ENCODE measurements around the gene HUNK.
A peak's percentile ranks its signal among the peaks of the same experiment; 100 is the strongest.
"Not testable (repeated sequence)": the region's sequence is repeated elsewhere in the genome, so short reads cannot be mapped to it uniquely, and the experiment has no call there.

Gene HUNK

GRCh38 chr21:31870472-31871193 lies 2.2 kb upstream of the HUNK start:
- DNase-seq = no peak

DNA sequence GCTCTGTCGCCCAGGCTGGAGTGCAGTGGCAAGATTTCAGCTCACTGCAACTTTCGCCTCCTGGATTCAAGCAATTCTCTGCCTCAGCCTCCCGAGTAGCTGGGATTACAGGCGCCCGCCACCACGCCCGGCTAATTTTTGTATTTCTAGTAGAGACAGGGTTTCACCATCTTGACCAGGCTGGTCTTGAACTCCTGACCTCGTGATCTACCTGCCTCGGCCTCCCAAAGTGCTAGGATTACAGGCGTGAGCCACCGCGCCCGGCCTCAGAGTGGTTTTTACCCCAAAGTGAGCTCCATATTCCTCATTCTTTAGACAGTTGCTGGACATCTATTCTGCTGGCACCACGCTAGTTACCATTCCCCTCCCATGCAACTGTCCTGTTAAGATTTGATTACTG lies 1.4 kb upstream of the HUNK start:
- not testable (repeated sequence) for DNase-seq

DNA sequence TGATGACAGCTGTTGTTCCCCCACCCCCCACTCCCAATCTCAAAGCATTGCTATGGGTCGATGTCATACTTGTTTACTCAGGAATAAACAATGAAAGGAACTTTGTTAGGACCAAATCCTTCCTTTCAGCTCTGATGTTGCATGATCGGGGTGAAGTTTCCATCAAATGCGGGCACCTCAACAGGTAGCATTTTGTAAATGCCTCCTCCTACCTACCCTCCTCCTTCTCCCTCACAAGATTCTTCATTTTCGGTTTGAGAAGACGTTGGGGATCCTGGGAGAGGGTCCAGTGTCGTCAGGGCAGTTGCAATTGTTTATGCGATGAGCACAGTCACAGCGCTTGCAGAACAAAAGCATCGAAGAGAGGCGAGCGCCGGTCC lies 758 bp upstream of the HUNK start:
- no peak for DNase-seq

GRCh38 chr21:31873275-31873695 lies 465 bp downstream of the HUNK start:
- DNase-seq = peak; percentile 73

- peak; percentile 87 for DNase-seq
These were observed 1.1 kb downstream of the HUNK start for GRCh38 chr21:31873696-31874599.

DNA sequence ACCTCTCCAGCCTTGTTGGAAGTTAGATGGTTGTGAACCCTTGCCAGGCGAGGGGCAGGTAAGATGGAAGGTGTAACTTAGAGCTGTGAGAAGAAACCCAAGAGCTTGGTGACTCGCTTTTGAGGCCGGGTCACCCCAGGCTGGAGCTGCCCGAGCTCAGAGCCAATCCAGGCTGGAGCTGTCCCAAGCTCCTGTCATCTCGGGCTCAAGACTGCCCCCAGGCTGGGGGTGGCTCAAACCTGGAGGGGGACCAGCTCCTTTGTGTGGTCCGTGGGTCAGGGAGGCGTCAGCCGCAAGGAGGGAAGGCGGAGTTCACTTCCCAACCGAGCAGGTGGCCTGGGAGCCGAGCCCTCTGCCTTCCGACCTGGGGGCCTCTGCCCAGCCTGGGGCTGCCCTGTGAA lies 2.0 kb downstream of the HUNK start:
- DNase-seq = peak; percentile 51

- DNase-seq = peak; percentile 66
These were observed 2.7 kb downstream of the HUNK start for GRCh38 chr21:31875496-31876015.

DNA sequence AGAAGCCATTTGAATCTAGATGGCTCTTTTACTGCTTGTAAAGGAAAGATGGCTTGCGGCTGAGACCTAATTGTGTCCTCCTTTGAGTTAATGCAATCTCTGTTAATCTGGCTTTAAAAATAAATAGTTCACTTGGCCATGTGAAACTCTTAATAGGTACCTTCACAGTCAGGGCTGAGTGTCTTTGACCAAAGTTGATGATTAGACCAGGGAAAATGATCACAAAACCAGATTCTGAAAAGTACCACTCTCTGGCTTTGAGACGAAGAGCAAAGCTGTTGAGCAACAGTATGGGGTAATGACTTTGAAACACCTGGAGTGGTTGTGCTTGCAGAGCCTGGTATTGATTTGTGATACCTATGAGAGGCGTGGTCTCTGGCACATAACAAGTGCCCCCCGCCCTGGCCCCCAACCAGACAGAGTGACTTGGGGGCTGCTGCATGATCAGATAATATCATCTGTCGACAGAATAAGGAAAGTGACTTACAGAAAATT lies 4.7 kb downstream of the HUNK start:
- DNase-seq = no peak

- DNase-seq = no peak
These were observed 6.0 kb downstream of the HUNK start for GRCh38 chr21:31878831-31879230.

GRCh38 chr21:31879241-31879650 lies 6.4 kb downstream of the HUNK start:
- DNase-seq = no peak

DNA sequence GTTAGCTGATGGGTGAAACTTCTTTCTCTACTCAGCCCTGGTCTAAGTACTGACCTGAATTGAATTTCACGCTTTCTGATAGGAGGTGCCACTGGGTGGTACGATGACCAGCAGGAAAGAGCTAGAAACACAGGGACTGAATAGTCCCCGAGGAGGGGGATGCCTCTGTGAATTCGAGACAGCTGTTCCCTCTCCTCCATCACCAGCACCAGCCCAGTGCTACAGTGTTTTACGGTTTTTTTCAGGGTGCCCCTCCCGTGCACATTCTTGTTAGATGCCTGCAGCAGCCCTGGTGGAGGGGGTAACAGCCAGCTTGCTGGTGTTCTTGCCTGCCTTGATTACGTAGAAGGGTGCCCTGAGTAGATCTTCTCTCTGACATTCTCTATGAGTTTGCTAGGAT lies 7.1 kb downstream of the HUNK start:
- DNase-seq = no peak

DNA sequence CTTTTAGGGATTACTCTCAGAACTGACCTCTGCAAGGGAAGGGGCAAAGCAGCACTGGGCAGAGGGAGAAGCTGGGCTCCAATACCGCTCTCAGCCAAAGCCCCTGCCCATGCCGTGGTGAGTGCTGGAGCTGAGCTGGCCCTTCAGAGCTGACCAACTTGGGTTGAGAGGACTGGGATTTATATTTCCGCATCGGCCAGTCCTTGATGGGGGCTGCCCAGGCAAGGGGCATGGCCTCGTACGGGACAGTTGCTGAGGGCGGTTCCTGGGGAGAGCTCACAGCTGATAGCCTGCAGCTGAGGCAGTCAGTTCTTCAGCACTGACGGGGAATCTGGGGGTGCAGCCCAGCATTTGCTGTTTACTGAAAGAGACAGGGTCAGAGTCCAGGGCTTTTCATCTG lies 8.0 kb downstream of the HUNK start:
- DNase-seq = no peak

DNA sequence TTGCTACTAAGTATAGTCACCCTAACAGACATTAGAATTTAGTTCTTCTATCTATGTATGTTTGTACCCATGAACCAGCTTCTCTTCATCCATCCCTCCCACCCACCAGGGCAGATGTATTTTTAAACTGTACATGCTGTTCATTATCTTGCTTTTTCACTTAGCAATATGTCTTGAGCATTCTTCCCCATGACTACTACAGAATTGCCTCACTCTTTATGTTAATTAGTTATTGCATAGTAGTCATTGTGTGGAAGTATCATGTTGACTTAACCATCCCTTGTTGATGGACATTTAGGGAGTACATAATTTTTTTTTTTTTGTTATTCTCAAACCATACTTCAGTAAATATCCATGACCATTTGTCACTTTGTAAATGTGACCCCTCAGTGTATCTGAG lies 9.9 kb downstream of the HUNK start:
- no peak for DNase-seq

GRCh38 chr21:31885146-31885545 lies 12.3 kb downstream of the HUNK start:
- DNase-seq = no peak

DNA sequence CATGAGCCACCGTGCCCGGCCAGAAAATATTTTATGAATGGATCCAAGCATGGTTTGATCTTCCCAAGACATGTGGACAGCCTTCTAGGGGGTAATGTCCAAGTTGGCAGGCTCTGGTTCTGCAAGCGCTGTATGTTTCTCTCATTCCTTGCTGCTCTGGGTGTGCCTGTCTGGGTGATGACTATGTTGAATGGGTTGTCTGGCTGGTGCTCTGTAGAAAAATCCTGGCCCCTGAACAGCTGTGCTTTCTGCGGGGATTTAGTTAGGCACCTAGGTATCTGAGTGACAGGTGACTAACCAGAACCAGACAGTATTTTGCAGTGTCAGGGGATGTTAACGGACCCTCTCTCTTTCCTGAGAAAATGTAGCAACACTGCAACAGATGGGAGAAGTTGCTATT lies 14.1 kb downstream of the HUNK start:
- no peak for DNase-seq

GRCh38 chr21:31887391-31887841 lies 14.6 kb downstream of the HUNK start:
- no peak for DNase-seq

- DNase-seq = no peak
These were observed 16.1 kb downstream of the HUNK start for GRCh38 chr21:31888936-31889371.

GRCh38 chr21:31889460-31889859 lies 16.6 kb downstream of the HUNK start:
- DNase-seq = no peak

DNA sequence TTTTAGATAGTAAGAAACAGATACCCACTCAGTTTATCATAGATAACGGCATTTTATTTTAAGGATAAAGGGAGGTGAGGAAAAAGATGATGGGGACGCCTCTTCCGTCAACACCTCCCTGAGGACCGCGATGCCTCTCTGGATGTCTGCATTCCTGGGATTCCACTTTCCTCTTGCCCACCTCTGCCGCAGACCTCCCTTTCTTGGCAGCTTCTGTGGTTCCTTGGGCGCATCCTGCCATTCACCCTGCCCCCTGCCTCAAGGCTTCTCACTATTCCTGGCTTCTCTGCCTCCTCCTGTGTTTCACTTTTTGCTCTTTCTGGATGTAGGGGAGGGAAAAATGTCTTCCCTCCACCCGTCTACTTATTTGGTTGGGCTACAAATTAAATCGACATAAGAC lies 19.9 kb downstream of the HUNK start:
- DNase-seq = no peak

- DNase-seq = no peak
These were observed 21.1 kb downstream of the HUNK start for GRCh38 chr21:31893851-31894415.

DNA sequence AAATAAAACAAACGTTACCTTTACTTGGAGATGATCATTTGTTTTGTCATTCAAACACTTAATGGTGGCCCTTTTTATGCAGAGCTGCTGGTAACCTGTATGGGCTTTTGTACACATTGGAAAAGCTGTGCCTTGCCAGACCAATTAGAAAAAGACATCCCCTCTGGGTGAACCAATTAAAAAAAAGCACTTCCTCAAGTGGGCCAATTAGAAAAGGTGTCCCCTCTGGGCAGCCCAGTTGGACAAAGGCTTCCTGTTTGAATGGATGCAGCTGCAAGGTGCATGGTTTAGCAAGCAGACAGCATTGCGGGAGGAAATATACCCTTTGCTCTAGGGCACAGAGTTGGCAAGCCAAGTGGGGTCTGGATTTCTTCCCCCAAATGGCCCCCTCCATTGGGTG lies 21.6 kb downstream of the HUNK start:
- DNase-seq = no peak

- no peak for DNase-seq
These were observed 22.4 kb downstream of the HUNK start for GRCh38 chr21:31895077-31895835.

- DNase-seq = no peak
These were observed 23.2 kb downstream of the HUNK start for GRCh38 chr21:31896019-31896418.
